ENCODE measurements around the gene TADA1. TPM values are rescaled to one million over a fixed set of nuclear protein-coding genes. Genes with fewer than 3 reads are reported as not detected.
A peak's percentile ranks its signal among the peaks of the same experiment; 100 is the strongest.

TADA1 gene
- total RNA-seq, result 10 to 100 TPM; 14.3 to 15.7 TPM

GRCh38 chr1:166875734-166876539 lies at the start of gene TADA1:
TADA1 (minus strand) TSS chr1:166876264; CDS start chr1:166876233, 31 bp downstream.
- DNase-seq, result peak; percentile 100
- Mint-ChIP-seq H3K9me3 (no peaks in the 10 kb centered on the region), H3K4me1 (ENCODE audit: low read depth) (peaks cover 42% of the 10 kb centered on the region), H3K27ac (peak within 1 kb of the TSS; percentile 99), H3K36me3 (ENCODE audit: low read depth) (peaks cover 12% of the 10 kb centered on the region), H3K27me3 (peaks cover 4% of the 10 kb centered on the region), H3K4me3 (peak within 1 kb of the TSS; percentile 92)
- POLR2A ChIA-PET, result interaction anchor here (0.6 to 2.8 kb wide), 13 partner anchors 12 to 1246 kb away, joined by 3 to 11 read pairs (median 4); partner anchors contain the start of gene POGK
- TF ChIP-seq CTCF (IDR thresholded peaks at IDR 0.05), result no peak
- ATAC-seq, result peak; percentile 92
- intact Hi-C loops (cut with micrococcal nuclease), result loop anchor here (5.0 kb wide), 1 partner anchor 34 kb away; no protein-coding TSS in a partner anchor
- CTCF ChIA-PET, result interaction anchor here (0.7 to 3.0 kb wide), 6 partner anchors 9 to 678 kb away, joined by 3 to 24 read pairs (median 6); partner anchors contain the start of genes CREG1 and POGK

- CTCF ChIA-PET, result interaction anchor here (1.7 to 4.4 kb wide), 2 partner anchors 15 to 134 kb away, joined by 7 to 18 read pairs; no protein-coding TSS in a partner anchor
- intact Hi-C loops (cut with micrococcal nuclease), result no loop called here
- ATAC-seq (no peak), DNase-seq (no peak)
- Mint-ChIP-seq H3K36me3 (ENCODE audit: low read depth) (peaks cover 7% of the 10 kb centered on the region), H3K4me1 (ENCODE audit: low read depth) (peaks cover 2% of the 10 kb centered on the region), H3K4me3 (no peak overlapping the region), H3K27ac (no peak overlapping the region), H3K9me3 (no peaks in the 10 kb centered on the region), H3K27me3 (peaks cover 22% of the 10 kb centered on the region)
- POLR2A ChIA-PET, result interaction anchor here (0.6 kb wide), 1 partner anchor 39 kb away, joined by 4 read pairs; no protein-coding TSS in a partner anchor
- TF ChIP-seq CTCF (IDR thresholded peaks at IDR 0.05), result no peak
These were observed 48.9 kb upstream of the TADA1 start for GRCh38 chr1:166924823-166925541.

GRCh38 chr1:166920561-166921475 lies 44.8 kb upstream of the TADA1 start:
- no peak overlapping the region for H3K27ac Mint-ChIP-seq
- H3K27me3 Mint-ChIP-seq, result peaks cover 36% of the 10 kb centered on the region
- ATAC-seq (peak; percentile 27), DNase-seq (peak; percentile 12)
- peak overlapping the region; percentile 28 for H3K4me3 Mint-ChIP-seq
- intact Hi-C loops (cut with micrococcal nuclease), result no loop called here
- H3K36me3 Mint-ChIP-seq (ENCODE audit: low read depth), result peaks cover 8% of the 10 kb centered on the region
- CTCF ChIA-PET, result interaction anchor here (0.9 to 24.9 kb wide), 3 partner anchors 11 to 138 kb away, joined by 3 to 863 read pairs (median 23); no protein-coding TSS in a partner anchor
- peaks cover 2% of the 10 kb centered on the region for H3K4me1 Mint-ChIP-seq (ENCODE audit: low read depth)
- no peaks in the 10 kb centered on the region for H3K9me3 Mint-ChIP-seq
- no peak for TF ChIP-seq CTCF (IDR thresholded peaks at IDR 0.05)
- POLR2A ChIA-PET, result interaction anchor here (1.1 kb wide), 1 partner anchor 13 kb away, joined by 3 read pairs; no protein-coding TSS in a partner anchor

- ATAC-seq, result no peak
- Mint-ChIP-seq H3K27me3 (peaks cover 36% of the 10 kb centered on the region), H3K27ac (no peak overlapping the region), H3K9me3 (no peaks in the 10 kb centered on the region), H3K4me3 (no peak overlapping the region), H3K36me3 (ENCODE audit: low read depth) (peaks cover 7% of the 10 kb centered on the region), H3K4me1 (ENCODE audit: low read depth) (peaks cover 2% of the 10 kb centered on the region)
- POLR2A ChIA-PET, result no interaction called here
- no peak for TF ChIP-seq CTCF (IDR thresholded peaks at IDR 0.05)
- CTCF ChIA-PET, result interaction anchor here (1.8 to 24.9 kb wide), 2 partner anchors 8 to 139 kb away, joined by 8 to 863 read pairs; no protein-coding TSS in a partner anchor
- intact Hi-C loops (cut with micrococcal nuclease), result no loop called here
- DNase-seq, result no peak
These were observed 42.9 kb upstream of the TADA1 start for GRCh38 chr1:166918956-166919316.

All from activated CD8-positive, alpha-beta T cell treated with anti-CD3 and anti-CD28 coated beads for 36 hours (primary cell).